Neural cell (in vitro differentiated cells): ENCODE data around the gene POLR1B.

ENCODE experiments used
- CTCF ChIP-seq: fragments of 450-650 bp; IDR thresholded peaks from 2 replicates; pipeline ENCODE4 v1.5.1; 2014; ENCODE audit warnings: antibody characterized with exemption, mild to moderate bottlenecking, moderate library complexity; ENCODE audit not compliant: poor library complexity, severe bottlenecking
- EP300 ChIP-seq: fragments of 450-650 bp; conservative IDR thresholded peaks from 2 replicates; pipeline ENCODE4 v1.6.1; 2014; ENCODE audit warnings: antibody characterized with exemption, mild to moderate bottlenecking, moderate library complexity; ENCODE audit not compliant: poor library complexity, severe bottlenecking
- EZH2 ChIP-seq: fragments of 200-600, 300-800 bp; shearing (Covaris generic), sonication (generic); IDR thresholded peaks from 2 replicates; pipeline ENCODE4 v1.6.1; 2014; ENCODE audit warnings: antibody characterized with exemption, low read length, borderline replicate concordance, mild to moderate bottlenecking; ENCODE audit not compliant: insufficient read depth, poor library complexity, severe bottlenecking
- MXI1 ChIP-seq: fragments of 450-650 bp; conservative IDR thresholded peaks from 2 replicates; pipeline ENCODE4 v1.6.1; 2014; ENCODE audit warnings: antibody characterized with exemption, mild to moderate bottlenecking; ENCODE audit not compliant: poor library complexity, severe bottlenecking
- POLR2AphosphoS5 ChIP-seq: IDR thresholded peaks from 2 replicates; pipeline ENCODE4 v1.6.1; 2012
- RAD21 ChIP-seq: fragments of 450-650 bp; conservative IDR thresholded peaks from 2 replicates; pipeline ENCODE4 v1.6.1; 2014; ENCODE audit warnings: antibody characterized with exemption, mild to moderate bottlenecking, moderate library complexity
- REST ChIP-seq: IDR thresholded peaks from 2 replicates; pipeline ENCODE4 v1.6.1; 2012; ENCODE audit warnings: borderline replicate concordance
- SMC3 ChIP-seq: fragments of 450-650 bp; conservative IDR thresholded peaks from 2 replicates; pipeline ENCODE4 v1.6.1; 2014; ENCODE audit warnings: antibody characterized with exemption, mild to moderate bottlenecking, moderate library complexity; ENCODE audit not compliant: poor library complexity
- TAF1 ChIP-seq: IDR thresholded peaks from 2 replicates; pipeline ENCODE4 v1.6.1; 2012; ENCODE audit warnings: low read depth

DNA sequence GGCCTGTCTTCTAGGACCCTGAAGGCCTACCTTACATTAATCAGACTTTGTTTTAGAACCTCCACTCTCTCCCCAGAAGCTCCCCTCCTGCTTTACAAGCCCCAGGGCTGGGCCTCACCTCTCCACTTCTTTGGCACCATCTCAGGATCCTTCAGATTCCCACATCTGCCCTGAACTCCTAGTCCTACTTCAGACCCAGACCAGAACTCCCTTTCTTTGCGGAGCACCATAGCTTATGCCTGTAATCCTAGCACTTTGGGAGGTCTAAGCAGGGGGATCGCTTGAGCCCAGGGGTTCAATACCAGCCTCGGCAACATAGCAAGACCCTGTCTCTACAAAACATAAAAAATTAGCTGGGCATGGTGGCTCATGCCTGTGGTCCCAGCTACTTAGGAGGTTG lies 43.1 kb downstream of the POLR1B start:
- no peak for TF ChIP-seq CTCF
- no peak for TF ChIP-seq EP300
- TF ChIP-seq REST = no peak
- no peak for TF ChIP-seq MXI1
- no peak for TF ChIP-seq EZH2
- TF ChIP-seq RAD21 = no peak
- no peak for TF ChIP-seq POLR2AphosphoS5
- no peak for TF ChIP-seq TAF1
- no peak for TF ChIP-seq SMC3
